GM15510 (cell line): ENCODE results near the gene CFDP1.

Experiments
- POLR2A ChIP-seq: IDR thresholded peaks from 3 replicates; pipeline ENCODE4 v1.6.1; 2011; ENCODE audit warnings: borderline replicate concordance; ENCODE audit not compliant: insufficient read length; ENCODE audit errors: extremely low read depth

Gene CFDP1

GRCh38 chr16:75252946-75253911, 180.1 kb downstream of the CFDP1 start:
- TF ChIP-seq POLR2A, result no peak

GRCh38 chr16:75252049-75252864, 181.0 kb downstream of the CFDP1 start:
- no peak for TF ChIP-seq POLR2A

- peak; percentile 48 for TF ChIP-seq POLR2A
Observed at GRCh38 chr16:75251280-75252048, 181.8 kb downstream of the CFDP1 start, which contains the start of gene BCAR1. BCAR1 (minus strand) TSS chr16:75251624; CDS start chr16:75251482, 142 bp downstream.

GRCh38 chr16:75250809-75251279, 182.5 kb downstream of the CFDP1 start:
- TF ChIP-seq POLR2A, result no peak

GRCh38 chr16:75250089-75250808, 183.1 kb downstream of the CFDP1 start:
- no peak for TF ChIP-seq POLR2A

- no peak for TF ChIP-seq POLR2A
Observed at GRCh38 chr16:75249441-75249840, 183.9 kb downstream of the CFDP1 start.

- no peak for TF ChIP-seq POLR2A
Observed at GRCh38 chr16:75248536-75249380, 184.5 kb downstream of the CFDP1 start.

GRCh38 chr16:75248142-75248535, 185.2 kb downstream of the CFDP1 start:
- no peak for TF ChIP-seq POLR2A

GRCh38 chr16:75247249-75247648, 186.1 kb downstream of the CFDP1 start:
- TF ChIP-seq POLR2A, result no peak

GRCh38 chr16:75246504-75247205, 186.6 kb downstream of the CFDP1 start:
- TF ChIP-seq POLR2A, result no peak

- no peak for TF ChIP-seq POLR2A
Observed at GRCh38 chr16:75244844-75245758, 188.2 kb downstream of the CFDP1 start.
